Keratinocyte (primary cell): ENCODE results near the gene PEX10.

ENCODE experiments used
- EZH2 ChIP-seq: IDR thresholded peaks from one replicate; pipeline ENCODE4 v1.6.1; 2012; ENCODE audit warnings: inconsistent platforms, mild to moderate bottlenecking, low read length, moderate library complexity
- TF ChIP-seq, protein P1 (sequence below), 3 experiments: IDR thresholded peaks in 1 of 3; conservative IDR thresholded peaks in 1 of 3; optimal IDR thresholded peaks in 1 of 3; 2 replicates in 2 of 3; 3 replicates in 1 of 3; pipeline versions ENCODE3 to v1.5.1; 2011; ENCODE audit warnings: low read length in 3 of 3, mild to moderate bottlenecking in 3 of 3, moderate library complexity in 2 of 3, control low read depth in 1 of 3, inconsistent platforms in 1 of 3; ENCODE audit not compliant: insufficient read depth in 2 of 3; ENCODE audit errors: extremely low read depth in 1 of 3

DNA sequence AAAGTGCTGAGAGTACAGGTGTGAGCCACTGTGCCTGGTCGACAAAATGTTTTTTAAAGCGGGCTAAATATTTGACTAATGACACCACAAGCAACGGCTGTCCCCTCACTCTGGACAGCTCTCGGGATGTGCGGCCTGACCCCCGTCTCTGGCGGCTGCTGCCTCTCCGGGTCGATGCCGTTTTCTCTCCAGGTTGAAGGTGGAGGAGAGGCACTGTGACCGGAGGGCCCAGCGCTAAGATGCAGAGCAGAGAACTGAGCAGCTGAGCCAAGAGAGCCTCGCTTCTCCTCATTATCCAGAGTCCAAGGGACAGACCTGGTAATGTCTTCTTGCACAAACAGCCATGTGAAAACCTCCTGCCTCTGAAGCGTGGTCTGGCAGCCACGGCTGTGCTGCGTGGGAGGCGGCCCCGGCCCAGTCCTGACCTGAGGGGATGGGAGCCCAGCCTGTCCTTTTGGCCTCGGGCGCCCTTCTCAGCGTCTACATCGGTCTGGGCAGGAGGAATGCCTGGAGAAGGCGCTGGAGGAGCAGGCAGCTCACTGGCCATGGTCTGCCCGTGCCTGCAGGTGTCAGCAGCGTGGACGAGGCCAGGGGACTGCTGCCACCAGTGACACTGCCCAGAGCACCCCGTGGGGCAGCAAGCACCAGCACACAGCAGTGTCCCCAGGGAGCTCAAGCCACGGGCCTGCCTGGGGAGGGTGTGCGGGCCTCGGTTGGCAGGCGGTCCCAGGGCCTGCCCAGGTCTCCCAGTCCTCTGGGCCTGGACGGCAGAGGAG, 31.4 kb downstream of the PEX10 start:
- TF ChIP-seq, protein P1, sequence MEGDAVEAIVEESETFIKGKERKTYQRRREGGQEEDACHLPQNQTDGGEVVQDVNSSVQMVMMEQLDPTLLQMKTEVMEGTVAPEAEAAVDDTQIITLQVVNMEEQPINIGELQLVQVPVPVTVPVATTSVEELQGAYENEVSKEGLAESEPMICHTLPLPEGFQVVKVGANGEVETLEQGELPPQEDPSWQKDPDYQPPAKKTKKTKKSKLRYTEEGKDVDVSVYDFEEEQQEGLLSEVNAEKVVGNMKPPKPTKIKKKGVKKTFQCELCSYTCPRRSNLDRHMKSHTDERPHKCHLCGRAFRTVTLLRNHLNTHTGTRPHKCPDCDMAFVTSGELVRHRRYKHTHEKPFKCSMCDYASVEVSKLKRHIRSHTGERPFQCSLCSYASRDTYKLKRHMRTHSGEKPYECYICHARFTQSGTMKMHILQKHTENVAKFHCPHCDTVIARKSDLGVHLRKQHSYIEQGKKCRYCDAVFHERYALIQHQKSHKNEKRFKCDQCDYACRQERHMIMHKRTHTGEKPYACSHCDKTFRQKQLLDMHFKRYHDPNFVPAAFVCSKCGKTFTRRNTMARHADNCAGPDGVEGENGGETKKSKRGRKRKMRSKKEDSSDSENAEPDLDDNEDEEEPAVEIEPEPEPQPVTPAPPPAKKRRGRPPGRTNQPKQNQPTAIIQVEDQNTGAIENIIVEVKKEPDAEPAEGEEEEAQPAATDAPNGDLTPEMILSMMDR (optimal IDR thresholded peaks at IDR 0.05 in 1 of 3, IDR thresholded peaks at IDR 0.05 in 1 of 3, conservative IDR thresholded peaks at IDR 0.05 in 1 of 3; ENCODE audit: extremely low read depth in 1 of 3, insufficient read depth in 2 of 3, low read length in 3 of 3) = no peak
- no peak for TF ChIP-seq EZH2
